Measurements from ENCODE around the gene RFNG. TPM values are rescaled to one million over a fixed set of nuclear protein-coding genes. Genes with fewer than 3 reads are reported as not detected.

RFNG gene
- total and polyA plus RNA-seq, 2 of the 13 experiments (the other 11 are each of a cell fraction or from before 2014, with no cell fraction given), result 61.4 to 64.0 TPM

DNA sequence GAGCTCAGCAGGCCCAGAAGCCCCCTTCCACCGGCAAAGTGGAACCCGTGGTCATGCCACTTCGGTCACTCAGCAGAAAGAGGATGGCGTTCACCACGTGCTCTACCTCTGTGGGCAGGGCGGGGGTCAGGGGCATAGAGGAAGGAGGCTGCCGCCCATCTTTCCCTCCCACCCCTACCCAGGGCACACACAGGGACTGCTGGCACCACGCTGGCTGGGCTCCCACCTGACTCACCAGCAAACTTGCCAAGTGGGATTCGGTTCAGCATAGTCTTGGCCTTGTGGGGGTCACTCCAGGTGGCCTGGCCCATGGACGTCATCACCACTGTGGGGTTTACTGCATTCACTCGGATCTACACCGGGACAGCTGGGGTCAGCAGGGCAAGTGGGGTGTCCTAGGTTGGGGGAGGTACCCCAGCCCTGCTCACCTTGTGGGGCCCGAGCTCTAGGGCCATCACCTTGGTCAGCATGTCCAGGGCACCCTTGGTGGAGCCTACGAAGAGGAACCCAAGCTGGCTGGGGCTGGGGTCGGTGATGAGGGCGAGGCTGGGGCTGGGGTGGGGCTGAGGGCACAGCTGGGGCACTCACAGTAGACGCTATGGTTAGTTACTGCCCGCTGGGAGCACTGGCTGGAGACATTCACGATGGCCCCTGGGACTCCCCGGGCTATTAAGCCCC lies 15.5 kb downstream of the RFNG start (continued):
- TF ChIP-seq NFIB (CRISPR knock-in tag; IDR thresholded peaks at IDR 0.05; ENCODE audit: borderline replicate concordance), result peak; percentile 67; the same call in 1 of the 2 replicates
- TF ChIP-seq SP2 (CRISPR knock-in tag; IDR thresholded peaks at IDR 0.05), result 0 out of 2 replicates have a peak, but pooled peaks have one; percentile 27
- peak; percentile 43; the same call in 1 of the 2 replicates for TF ChIP-seq ZC3H13 (CRISPR knock-in tag; IDR thresholded peaks at IDR 0.05)
- 0 out of 2 replicates have a peak, but pooled peaks have one; percentile 40 for TF ChIP-seq BRD4 (CRISPR knock-in tag; IDR thresholded peaks at IDR 0.05)
- peak; percentile 8; the same call in 1 of the 2 replicates for TF ChIP-seq ZNF143 (CRISPR knock-in tag; IDR thresholded peaks at IDR 0.05)
- no peak for TF ChIP-seq FOXP4 (CRISPR knock-in tag; IDR thresholded peaks at IDR 0.05)
- TF ChIP-seq MAF1 (CRISPR knock-in tag; IDR thresholded peaks at IDR 0.05; ENCODE audit: borderline replicate concordance), result no peak
- TF ChIP-seq ZNF776 (CRISPR knock-in tag; IDR thresholded peaks at IDR 0.05), result peak; percentile 24; the same call in 1 of the 2 replicates
- TF ChIP-seq EED (CRISPR knock-in tag; IDR thresholded peaks at IDR 0.05), result 0 out of 2 replicates have a peak, but pooled peaks have one; percentile 63
- TF ChIP-seq AGO2 (optimal IDR thresholded peaks at IDR 0.05; ENCODE audit: low read depth, low read length), result peak; percentile 82
- TF ChIP-seq, protein P1, sequence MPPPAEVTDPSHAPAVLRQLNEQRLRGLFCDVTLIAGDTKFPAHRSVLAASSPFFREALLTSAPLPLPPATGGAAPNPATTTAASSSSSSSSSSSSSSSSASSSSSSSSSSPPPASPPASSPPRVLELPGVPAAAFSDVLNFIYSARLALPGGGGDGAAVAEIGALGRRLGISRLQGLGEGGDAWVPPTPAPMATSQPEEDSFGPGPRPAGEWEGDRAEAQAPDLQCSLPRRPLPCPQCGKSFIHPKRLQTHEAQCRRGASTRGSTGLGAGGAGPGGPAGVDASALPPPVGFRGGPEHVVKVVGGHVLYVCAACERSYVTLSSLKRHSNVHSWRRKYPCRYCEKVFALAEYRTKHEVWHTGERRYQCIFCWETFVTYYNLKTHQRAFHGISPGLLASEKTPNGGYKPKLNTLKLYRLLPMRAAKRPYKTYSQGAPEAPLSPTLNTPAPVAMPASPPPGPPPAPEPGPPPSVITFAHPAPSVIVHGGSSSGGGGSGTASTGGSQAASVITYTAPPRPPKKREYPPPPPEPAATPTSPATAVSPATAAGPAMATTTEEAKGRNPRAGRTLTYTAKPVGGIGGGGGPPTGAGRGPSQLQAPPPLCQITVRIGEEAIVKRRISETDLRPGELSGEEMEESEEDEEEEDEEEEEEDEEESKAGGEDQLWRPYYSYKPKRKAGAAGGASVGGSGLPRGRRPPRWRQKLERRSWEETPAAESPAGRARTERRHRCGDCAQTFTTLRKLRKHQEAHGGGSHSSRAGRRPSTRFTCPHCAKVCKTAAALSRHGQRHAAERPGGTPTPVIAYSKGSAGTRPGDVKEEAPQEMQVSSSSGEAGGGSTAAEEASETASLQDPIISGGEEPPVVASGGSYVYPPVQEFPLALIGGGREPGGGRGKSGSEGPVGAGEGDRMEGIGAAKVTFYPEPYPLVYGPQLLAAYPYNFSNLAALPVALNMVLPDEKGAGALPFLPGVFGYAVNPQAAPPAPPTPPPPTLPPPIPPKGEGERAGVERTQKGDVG (CRISPR knock-in tag; IDR thresholded peaks at IDR 0.05; ENCODE audit: borderline replicate concordance), result 0 out of 2 replicates have a peak, but pooled peaks have one; percentile 8
- TF ChIP-seq GZF1 (CRISPR knock-in tag; IDR thresholded peaks at IDR 0.05), result no peak
- peak; percentile 52; the same call in 1 of the 2 replicates for TF ChIP-seq REL (CRISPR knock-in tag; conservative IDR thresholded peaks at IDR 0.05)
- TF ChIP-seq MTA1 (CRISPR knock-in tag; IDR thresholded peaks at IDR 0.05; ENCODE audit: borderline replicate concordance), result peak; percentile 44; the same call in 1 of the 2 replicates
